ENCODE results near the gene SH3D21.

SH3D21 gene

GRCh38 chr1:36306210-36306901 is at the start of gene SH3D21:
SH3D21 (plus strand) TSS chr1:36306368; CDS start chr1:36306421, 53 bp downstream.
- FAIRE-seq (no peak), DNase-seq (ENCODE audit: insufficient read length, low spot score) (no peak)

GRCh38 chr1:36256558-36257374 is 49.4 kb upstream of the SH3D21 start:
- no peak for DNase-seq (ENCODE audit: insufficient read length, low spot score)
- no peak for FAIRE-seq

- DNase-seq (ENCODE audit: insufficient read length, low spot score) = no peak
- no peak for FAIRE-seq
These were observed 48.8 kb upstream of the SH3D21 start for GRCh38 chr1:36257375-36257767.

DNA sequence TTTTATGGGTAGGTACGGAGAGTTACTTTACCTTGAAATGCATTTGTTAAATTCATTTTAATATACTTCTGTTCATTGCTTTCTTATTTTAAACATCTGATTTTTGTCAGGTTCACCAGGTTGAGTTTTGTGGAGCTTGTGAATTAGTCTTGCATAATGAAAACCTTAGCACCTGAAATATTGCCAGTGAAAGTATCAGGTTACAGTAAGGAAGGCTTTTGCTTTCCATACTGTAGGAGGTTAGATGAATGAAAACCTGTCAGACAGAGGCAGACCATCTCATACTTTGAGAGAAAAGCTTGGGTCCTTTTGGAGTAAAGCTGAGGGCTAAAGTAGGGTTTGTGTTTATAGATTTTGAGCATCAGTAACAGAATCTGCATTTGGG is 47.2 kb upstream of the SH3D21 start:
- DNase-seq (ENCODE audit: insufficient read length, low spot score) = no peak
- no peak for FAIRE-seq

GRCh38 chr1:36268981-36269380 is 37.2 kb upstream of the SH3D21 start:
- FAIRE-seq (no peak), DNase-seq (ENCODE audit: insufficient read length, low spot score) (no peak)

- FAIRE-seq = no peak
- DNase-seq (ENCODE audit: insufficient read length, low spot score) = no peak
These were observed 36.7 kb upstream of the SH3D21 start for GRCh38 chr1:36269408-36269838.

- FAIRE-seq = no peak
These were observed 33.1 kb upstream of the SH3D21 start for GRCh38 chr1:36273024-36273423.

DNA sequence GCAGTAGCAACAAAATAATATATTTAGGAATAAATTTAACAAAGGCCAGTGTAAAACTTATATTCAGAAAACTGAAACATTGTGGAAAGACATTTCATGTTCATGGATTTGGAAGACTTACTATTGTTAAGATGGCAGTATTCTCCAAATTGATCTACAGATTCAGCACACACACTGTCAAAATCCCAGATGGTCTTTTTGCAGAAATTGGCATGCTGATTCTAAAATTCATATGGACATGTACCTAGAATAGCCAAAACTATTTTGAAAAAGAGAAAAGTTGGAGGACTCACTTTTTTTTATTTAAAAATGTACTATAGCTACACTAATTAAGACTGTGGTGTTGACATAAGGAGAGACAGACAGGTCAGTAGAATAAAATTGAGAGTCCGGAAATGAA is 32.0 kb upstream of the SH3D21 start:
- no peak for FAIRE-seq
- no peak for DNase-seq (ENCODE audit: insufficient read length, low spot score)

More at GRCh38 chr1:36273024-36273423, 33.1 kb upstream of the SH3D21 start:
- no peak for DNase-seq (ENCODE audit: insufficient read length, low spot score)

DNA sequence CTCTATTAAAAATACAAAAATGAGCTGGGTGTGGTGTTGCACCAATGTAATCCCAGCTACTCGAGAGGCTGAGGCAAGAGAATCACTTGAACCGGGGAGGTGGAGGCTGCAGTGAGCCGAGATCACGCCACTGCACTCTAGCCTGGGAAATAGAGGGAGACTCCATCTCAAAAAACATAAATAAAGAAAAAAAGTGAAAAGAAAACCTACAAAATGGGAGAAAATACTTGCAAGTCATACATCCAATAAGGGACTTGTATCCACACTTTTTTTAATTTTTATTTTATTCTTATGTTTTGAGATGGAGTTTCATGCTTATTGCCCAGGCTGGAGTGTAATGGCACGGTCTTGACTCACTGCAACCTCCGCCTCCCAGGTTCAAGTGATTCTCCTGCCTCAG is 29.5 kb upstream of the SH3D21 start:
- no peak for FAIRE-seq
- no peak for DNase-seq (ENCODE audit: insufficient read length, low spot score)

- DNase-seq (ENCODE audit: insufficient read length, low spot score) (no peak), FAIRE-seq (no peak)
These were observed 26.9 kb upstream of the SH3D21 start for GRCh38 chr1:36279110-36279788.

- DNase-seq (ENCODE audit: insufficient read length, low spot score) = no peak
- FAIRE-seq = no peak
These were observed 26.3 kb upstream of the SH3D21 start for GRCh38 chr1:36279789-36280296.

- DNase-seq (ENCODE audit: insufficient read length, low spot score) (no peak), FAIRE-seq (no peak)
These were observed 22.1 kb upstream of the SH3D21 start for GRCh38 chr1:36284061-36284460.

DNA sequence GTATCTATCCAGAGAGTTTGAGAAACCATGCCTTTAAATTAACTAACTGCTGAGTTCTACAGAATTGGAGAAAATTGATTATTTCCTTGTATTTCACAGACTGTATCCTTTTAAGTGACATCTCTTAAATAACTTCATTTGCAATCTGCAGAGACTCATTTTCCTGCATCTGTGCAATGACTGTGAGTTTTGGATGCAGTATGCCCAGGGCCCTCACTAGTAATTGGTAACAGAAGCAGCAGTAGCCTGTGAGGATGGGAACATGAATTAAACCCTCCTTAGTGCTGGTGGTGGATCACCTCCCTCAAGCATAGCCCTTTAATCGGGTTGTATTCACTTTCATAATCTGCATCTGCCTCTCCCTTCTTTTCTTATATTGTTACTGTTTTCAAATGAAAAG is 21.7 kb upstream of the SH3D21 start:
- no peak for FAIRE-seq
- no peak for DNase-seq (ENCODE audit: insufficient read length, low spot score)

DNA sequence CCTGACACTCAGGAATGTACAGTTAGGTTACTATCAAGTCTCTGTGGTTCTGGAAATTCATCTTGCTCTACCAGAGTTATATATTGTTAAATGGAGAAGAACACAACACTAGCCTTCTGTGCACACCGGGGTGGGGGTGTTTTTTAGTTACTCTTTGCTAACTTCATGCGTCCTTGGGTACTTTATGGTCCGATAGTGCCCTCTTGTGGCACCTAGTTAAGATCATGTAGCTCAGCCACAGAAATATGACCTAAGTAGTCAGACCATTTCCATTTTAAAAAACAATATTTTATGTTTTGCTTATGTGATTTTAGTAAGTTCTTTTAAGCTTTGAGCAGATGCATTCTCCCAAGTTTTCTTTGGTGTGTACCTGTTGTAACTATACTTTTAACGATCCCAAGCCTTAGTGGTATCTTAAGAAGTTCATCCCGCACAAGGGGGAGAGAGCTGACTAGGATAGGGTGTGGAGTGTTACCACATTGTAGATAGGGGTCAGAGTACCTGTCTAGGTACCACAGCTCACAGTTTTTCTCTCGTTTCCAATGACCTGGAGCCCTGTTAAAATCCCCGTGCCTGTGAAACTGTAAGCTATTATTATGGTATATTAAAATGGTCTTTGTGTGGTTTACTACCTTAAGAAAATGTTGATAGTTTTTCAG is 20.6 kb upstream of the SH3D21 start:
- FAIRE-seq (peak; percentile 23), DNase-seq (ENCODE audit: insufficient read length, low spot score) (peak; percentile 65)

DNA sequence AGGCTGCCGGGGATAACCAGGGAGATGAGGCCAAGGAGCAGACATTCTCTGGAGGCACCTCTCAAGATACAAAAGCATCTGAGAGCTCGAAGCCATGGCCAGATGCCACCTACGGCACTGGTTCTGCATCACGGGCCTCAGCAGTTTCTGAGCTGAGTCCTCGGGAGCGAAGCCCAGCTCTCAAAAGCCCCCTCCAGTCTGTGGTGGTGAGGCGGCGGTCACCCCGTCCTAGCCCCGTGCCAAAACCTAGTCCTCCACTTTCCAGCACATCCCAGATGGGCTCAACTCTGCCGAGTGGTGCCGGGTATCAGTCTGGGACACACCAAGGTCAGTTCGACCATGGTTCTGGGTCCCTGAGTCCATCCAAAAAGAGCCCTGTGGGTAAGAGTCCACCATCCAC is 19.4 kb upstream of the SH3D21 start:
- FAIRE-seq = no peak
- no peak for DNase-seq (ENCODE audit: insufficient read length, low spot score)

DNA sequence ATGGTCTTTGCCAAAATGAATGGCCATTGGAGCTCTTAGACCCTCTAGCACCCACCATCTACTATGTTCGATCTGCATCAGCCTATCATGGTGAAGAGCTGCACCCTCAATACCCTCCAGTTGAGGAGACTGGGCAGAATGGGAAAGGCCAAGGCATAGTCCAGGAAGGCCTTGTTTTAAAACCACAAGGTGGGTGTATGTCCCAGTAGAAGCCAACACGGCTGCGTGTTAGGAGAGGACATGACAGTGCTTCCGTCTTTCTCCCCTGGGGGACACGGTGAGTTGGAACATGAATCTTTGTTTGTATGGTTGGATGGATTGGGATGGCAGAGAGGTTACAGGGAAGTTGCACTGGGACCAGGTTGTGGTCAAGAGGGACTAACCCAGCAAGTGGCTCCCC is 18.6 kb upstream of the SH3D21 start:
- no peak for DNase-seq (ENCODE audit: insufficient read length, low spot score)
- no peak for FAIRE-seq

GRCh38 chr1:36295390-36295789 is 10.8 kb upstream of the SH3D21 start:
- FAIRE-seq = no peak
- DNase-seq (ENCODE audit: insufficient read length, low spot score) = no peak

DNA sequence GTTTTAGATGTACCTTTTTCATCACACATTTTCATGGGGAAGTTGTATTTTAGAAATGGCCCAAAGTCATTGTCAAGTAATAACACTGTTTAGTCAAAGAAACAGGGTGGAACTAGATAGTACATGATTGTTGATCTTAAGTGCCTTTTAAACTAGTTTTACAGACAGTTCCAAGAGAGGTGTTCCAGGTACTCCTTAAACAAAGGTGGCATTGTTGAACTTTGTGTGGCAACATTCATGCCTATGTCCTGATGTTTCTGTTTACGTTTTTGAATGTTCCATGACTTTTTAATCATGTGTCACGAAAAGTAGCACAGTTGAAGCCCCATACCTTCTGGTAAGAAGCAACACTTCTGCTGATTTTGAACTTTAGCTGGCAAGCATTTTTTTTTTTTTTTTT is 9.1 kb upstream of the SH3D21 start:
- FAIRE-seq (no peak), DNase-seq (ENCODE audit: insufficient read length, low spot score) (no peak)

GRCh38 chr1:36298640-36299039 is 7.5 kb upstream of the SH3D21 start:
- FAIRE-seq = no peak
- no peak for DNase-seq (ENCODE audit: insufficient read length, low spot score)

DNA sequence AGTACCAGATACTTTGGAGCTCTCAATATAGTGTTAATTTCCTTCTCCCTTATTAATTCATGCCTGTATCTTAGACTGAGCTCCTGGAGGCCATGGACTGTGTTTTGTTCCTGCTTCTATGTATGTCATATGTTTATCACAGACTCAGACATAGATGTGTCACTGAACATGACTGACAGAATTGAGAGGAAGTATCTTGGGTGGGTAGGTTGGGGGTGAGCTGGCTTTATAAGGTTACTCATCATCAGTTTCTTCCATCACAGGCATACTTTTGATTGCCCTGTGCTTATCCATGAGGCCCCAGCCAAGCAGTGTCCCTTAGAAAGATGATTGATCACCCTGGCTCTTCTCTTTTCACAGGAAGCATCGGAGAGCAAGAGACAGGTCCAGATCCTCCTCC is 5.6 kb upstream of the SH3D21 start:
- FAIRE-seq (no peak), DNase-seq (ENCODE audit: insufficient read length, low spot score) (no peak)

DNA sequence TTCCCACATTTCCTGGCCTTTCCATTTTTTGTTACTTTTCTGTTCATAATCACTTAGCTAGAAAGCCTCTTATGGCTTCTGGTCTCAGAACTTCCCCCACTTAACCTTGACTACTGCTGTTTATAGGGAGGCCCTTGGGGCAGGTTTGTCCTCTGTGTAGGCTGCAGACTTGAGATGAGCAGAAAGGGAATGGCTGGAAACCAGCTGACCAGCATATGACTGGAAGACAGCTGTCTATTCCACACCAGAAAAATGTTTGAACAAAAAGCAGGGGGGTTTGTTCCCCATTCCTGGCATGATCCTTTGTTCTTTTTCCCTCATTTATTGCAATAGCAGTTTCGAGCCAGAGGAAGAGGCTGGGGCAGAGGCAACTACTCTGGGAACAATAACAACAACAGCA is 4.9 kb upstream of the SH3D21 start:
- DNase-seq (ENCODE audit: insufficient read length, low spot score) = no peak
- FAIRE-seq = no peak
